ENCODE results near the gene RBM48.

DNA sequence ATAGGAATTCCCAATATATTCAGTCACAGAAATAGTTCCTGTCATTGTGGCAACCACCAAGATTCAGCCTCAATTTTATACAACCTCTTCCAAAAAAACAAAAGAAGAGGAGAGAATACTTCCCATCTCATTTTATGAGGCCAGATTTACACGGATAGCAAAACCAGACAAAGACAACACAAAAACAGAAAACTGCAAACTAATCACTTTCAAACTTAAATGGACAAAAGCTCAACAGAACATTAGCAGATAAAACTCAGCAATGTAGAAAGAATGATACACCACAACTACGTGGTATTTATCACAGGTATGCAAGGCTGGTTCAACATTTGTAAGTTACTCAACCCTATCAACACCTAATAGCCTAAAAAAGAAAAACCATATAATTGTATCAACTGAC, 22.2 kb upstream of the RBM48 start:
- no peak for TF ChIP-seq POLR2AphosphoS5 (IDR thresholded peaks at IDR 0.05)
- no peak for TF ChIP-seq CTCF (IDR thresholded peaks at IDR 0.05)
- TF ChIP-seq POLR2A (IDR thresholded peaks at IDR 0.05): no peak
